Central memory CD4-positive, alpha-beta T cell (primary cell): Measurements from ENCODE around the gene ANP32B.
"Not testable (repeated sequence)": the region's sequence is repeated elsewhere in the genome, so short reads cannot be mapped to it uniquely, and the experiment has no call there.

Source experiments
- DNase-seq: peaks from one replicate; pipeline ENCODE4 v3.0.0; 2022

Gene ANP32B

DNA sequence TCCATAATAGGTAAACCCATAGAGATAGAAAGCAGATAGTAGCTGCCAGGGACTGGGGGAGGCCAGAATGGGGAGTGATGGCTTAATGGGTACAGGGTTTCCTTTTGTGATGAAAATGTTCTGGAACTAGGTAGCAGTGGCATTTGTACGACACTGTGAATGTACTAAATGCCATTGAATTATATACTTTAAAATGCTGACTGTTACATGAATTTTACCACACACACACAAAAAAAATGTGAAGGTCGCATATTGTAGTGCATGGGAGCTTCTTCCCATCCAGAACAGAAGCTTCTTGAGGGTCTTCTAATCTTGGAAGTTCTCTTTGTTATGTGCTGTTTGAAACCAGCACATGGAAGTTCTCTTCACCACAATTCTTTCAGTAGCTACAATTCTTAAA is 19.9 kb upstream of the ANP32B start:
- no peak for DNase-seq

DNA sequence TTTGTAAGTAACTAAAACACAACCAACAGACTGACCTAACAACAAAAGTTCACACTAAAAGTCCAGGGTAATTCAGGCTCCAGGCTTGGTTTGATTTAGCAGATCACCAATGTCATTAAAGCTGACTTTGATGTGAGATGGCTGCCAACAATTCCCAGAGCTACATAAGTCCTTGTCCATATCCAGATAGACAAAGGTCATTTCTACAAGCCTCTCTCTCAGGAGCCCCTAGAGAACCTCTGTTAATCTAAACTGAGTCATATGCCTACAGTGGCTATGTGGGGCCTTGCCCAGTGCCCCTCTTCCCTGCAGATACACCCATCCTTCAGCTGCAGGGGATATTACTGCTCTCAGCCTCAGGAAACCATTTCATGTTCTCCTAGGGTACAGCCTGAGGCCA is 18.2 kb upstream of the ANP32B start:
- no peak for DNase-seq

DNA sequence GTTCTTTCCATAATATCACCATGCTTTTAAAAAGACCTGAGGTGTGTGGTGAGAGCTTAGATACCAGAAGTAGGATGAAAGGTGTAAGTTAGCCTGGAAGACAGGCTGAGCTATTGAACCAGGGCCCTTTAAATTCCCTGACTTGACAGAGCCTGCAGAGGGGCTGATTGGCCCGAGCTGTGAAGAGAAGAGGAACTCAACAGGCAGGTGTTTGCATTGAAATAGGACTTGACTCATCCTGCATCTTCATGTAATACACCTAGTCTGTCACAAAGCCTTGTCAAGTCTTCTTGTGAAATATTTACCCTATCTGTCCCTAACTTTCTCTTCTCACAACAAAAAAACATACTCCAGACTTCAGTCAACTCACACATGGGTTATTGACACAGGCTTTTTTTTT is 16.6 kb upstream of the ANP32B start:
- no peak for DNase-seq

DNA sequence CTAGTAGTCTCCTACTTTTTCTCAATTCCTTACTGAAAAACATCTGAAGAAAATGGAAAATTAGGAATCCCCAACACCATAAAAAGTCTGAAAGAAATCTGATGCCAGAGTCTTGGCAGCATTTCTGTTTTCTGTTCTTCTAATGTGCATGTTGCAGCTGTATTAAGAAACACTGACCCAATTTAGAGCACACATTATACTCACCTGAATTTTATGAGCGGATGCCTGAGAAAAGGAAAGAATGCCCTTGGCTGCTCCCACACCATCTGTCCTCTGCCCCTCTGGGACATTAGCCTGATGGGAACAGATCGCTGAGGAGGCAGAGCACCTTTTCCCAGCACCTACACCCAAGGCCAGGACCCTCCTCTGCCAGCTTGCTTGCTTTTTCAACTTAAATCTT is 14.1 kb upstream of the ANP32B start:
- DNase-seq, result no peak

DNA sequence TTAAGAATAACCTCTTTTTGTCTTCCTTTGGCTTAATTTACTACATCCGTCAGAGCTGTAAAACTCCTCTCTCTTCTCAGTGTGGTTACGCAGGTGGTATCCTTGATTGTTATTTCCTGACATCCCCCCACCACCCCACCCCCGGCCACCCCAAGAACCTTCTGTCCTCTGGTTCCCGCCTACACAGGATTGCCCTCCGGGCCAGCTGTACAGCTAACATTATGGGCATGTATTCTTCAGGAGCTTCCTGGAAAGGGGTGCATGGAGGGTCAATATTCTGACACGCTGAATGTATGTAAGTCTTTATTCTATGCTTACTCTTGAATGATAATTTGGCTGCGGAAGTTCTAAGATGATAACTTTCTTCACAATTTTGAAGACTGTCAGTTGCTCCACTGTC is 13.0 kb upstream of the ANP32B start:
- no peak for DNase-seq

DNA sequence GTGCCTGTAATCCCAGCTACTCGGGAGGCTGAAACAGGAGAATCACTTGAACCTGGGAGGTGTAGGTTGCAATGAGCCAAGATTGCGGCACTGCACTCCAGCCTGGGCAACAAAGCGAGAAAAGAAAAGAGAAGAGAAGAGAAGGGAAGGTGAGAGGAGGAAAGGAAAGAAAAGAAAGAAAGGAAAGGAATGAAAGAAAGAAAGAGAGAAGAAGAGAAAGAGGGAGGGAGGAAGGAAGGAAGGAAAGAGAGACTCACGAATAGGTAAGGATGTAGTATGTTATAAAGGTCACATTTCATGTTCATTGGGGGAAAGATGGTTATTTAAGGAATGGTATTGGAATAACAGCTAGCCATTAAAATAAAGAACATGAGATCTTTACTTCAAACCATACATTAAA is 10.4 kb upstream of the ANP32B start:
- DNase-seq, result no peak

DNA sequence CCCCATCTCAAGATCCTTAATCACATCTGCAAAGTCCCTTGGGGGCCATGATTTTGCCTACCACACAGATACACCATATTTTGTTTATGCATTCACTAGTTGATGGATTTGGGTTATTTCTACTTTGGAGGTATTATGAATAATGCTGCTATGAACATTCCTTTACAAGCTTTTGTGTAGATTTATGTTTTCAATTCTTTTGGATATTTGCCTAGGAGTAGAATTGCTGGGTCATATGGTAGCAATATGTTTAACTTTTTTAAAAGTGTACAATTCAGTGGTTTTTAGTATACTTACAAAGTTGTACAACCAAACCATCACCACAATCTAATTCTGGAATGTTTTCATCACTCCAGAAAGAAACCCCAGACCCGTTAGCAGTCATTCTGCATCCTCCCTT is 7.8 kb upstream of the ANP32B start:
- DNase-seq, result no peak

DNA sequence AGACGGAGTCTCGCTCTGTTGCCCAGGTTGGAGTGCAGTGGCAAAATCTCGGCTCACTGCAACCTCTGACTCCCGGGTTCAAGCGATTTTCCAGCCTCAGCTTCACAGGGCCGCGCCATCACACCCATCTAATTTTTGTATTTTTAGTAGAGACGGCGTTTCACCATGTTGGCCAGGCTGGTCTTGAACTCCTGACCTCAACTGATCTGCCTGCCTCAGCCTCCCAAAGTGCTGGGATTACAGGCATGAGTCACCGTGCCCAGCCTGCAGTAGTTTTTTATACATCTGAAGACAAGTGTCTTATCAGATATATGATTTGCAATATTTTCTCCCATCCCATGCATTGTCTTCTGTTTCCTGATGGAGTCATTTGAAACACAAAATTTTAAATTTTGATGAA is 6.5 kb upstream of the ANP32B start:
- not testable (repeated sequence) for DNase-seq

DNA sequence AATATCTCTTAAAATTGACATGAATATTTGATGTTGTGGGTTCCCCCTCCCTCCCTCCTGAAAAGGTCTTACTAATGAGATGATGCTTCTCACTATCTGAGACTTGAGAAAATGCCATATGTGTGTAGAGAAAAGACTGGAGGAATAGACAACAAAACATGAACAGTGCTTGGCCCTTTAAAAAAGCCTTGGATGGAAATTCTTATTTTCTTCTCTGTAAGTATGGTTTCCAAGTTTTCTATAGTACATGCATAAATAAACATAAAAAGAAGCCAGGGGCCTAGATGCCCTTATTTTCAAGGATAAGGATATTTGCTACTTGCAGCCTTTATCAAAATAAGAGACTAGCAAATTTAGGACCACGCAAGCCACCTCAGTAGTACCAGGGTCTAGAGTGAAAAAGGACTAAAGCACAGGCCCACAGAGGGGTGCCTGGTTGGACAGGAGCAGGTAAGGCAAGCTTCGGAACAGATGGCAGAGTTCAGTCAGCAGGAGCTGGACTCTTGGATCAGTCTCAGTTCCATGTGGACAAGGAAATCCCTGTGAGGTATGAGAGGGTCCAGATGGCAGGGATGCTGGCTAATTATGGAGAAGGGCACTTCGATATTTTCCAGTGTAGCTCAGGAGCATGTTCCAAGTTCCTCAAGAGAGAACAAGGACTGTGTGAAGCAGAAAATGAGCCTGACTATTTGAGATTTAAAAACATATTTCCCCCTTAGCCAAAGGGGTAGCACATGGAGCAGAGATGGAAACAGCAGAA is 4.6 kb upstream of the ANP32B start:
- DNase-seq, result no peak

DNA sequence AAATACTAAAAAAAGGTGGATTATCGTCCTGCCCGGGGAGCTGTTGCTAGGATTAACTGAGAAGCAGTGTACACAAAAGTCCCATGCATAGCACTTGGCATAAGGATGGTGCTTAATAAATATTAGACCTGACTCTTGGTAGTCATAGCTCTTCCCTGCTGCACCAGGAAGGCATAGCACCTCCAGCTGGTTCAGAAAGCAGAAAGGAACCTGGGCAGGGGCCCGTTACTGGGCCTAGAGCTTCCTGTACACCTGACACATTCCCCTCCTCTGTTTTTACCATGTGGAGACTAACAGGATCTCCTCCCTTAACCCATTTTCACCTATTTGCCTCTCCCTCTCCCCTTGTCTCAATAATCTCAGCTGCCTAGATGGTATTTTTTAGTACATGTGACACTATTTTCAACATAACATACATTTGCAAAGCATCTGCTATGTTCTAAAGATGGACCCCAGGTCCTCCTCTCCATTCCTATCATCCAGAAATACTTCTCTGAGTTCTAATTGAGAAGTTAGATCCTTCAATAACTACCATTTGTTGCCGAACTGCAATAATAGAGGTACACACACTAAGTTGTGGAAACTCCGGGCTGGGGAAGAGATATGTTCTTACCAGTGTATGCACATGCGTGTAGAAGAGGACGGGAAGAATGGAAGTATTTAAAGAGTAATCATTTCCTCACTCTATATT is 3.2 kb upstream of the ANP32B start:
- no peak for DNase-seq

DNA sequence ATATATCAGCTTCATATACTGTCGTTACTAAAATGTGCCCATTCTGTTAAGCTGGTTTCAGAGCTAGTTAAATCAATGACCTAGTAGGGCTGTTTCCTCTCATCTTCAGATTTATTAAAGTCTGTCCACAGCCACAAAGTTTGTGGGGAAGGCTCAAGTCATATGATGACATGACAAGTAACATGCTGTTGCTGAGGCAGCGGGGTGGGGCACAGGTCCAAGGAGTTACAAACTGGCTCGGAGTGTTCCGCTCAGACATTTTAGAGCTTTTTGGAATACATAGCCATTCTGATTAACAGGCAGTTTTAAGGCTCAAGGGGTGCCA is 2.7 kb upstream of the ANP32B start:
- DNase-seq, result no peak

DNA sequence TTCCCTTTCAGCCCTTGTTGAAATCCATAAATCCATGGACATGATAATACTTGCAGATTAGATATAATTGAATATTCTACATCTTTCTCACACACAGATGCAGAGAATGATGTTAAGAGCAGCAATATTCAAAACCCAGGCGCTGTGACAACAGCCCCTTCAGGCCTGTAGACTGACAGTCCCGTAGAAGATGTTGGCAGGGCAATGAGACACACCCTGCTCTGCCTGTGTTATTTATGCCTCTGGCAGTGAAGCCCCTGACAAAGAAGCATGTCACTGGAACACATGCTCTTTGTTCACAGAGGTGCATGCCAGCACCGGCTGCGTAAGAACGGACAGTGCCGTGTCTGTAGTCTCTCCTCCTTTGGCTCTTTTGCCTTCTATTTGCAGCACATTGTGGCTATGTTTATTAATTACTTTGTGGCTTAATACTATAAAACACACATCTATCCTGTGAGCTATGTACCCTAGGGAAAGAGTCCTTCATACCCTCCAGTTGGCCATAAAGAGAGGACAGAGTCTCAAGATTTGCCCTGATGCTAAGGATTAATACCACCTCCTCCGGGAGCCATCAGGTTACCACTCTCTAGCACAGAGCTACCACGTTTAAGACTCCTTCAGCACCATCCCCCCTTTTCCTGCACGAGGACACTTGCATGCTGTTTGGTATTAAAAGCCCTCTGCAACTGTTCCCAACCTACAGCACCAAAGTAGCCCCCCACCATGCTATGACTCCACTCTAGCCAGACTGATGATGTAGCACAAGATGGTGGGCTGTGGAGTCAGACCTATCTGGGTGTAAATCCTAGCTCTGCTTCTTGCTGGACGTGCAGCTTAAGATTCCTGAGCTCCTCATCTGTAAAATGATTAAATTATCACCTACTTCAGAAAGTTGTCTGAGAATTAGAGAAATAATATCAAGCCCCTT is 2.0 kb upstream of the ANP32B start:
- DNase-seq, result no peak

DNA sequence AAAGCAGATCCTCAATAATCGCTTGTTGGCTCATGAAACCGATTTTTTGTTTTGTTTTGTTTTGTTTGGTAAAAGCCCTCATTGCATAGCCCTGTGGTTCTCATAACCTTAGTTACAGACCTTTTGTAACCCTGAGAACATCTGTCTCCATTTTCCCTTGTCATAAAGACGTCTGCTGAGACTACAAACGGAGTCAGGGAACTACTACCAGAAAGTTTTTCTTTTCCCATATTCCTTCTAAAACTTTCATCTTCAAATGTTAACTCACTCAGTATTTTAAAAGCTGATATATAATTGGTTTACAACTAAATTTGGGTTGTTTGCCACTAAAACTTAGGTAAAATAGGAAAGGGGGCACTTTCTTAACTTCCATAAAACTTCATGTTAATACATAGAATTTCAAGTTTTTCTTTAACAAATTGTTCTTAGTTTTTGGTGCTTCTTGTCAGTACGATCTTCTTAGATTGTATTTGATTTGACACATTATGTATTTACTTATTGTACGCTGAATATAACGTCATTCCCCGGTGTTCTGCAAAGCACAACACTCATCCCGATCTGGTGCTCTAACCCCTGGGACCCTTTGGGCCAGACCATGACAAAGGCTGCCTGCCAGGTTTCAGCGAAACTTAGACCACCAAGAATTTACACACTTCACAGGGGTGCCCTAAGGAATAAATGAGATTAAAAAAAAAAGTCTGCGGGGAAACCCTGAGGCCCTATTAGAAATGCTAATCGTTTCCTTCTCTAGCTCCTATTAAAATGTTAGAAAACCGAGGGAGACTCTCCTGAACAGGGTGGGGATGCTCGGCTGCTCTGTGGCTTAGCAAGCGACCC is 1.1 kb upstream of the ANP32B start:
- DNase-seq, result no peak

DNA sequence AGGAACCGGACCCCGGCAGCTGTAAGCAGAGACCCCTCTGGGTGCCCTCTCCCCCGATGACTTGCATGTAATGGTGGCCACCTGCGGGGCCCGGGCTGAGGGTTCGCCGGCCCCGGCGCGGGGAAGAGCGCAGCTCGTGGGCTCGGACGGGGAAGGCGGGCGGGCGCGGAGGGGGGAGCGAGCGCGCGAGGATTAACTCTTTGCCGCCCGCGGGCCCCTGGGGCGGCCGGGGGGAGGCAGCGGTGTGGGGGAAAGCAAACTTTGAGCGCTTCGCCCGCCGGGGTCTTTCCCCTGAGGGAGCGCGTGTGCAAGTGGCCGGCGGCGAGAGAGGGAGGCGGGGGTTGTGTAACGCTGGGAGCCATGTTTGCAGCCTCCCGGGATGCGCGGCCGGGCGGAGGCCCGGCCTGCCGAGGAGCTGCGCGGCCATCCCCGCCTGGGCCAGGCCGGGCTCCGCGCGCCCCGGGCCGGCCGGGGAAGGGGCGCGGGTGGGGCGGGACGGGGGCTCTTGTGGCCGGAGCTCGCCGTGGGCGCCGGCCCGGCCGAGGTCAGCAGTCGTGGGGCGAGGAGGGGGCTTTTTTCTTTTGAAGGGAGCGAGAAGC is 547 bp downstream of the ANP32B start:
- peak; percentile 66 for DNase-seq

DNA sequence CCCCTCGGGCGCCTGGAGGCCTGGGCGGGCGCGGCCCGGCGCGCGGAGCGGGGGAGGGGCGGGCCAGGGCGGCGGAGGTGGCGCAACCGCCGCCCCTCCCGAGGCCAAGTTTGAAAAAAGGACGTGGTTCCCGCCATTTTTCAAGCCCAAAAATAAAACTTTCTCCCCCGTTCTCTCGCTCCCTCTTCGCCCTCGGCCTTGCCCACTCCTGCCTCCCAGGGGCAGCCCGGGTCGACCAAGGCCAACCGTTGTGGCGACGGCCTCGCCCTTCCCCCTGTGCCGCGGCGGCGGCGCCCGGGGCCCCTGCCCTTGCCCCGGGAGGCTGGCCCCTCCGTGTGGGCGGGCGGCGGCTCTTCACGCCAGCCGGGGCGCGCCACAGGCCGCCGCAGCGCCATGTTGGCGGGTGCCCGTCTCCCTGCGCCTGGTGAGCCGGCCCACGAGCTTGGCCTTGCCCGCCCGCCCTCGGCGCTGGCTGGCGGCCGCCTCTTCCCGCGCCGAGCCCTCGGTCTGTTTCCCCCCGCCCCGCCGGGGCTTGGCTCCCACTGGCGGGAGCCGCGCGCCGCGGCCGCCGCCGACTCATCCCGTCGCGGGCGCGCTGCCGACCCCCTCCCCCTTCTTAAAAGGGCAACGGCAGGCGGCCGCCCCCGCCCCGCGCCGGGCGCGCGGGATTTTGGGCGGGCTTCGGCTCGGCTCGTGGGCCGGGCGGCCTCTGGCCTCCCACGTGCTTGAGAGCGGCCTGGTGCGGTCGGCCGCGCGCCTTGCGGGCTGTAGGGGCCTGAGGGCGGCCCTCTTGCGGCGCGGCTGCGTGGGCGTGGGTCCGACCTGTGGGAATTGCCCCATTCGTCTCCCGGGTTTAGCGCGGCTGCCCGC is 1.3 kb downstream of the ANP32B start:
- DNase-seq, result peak; percentile 80

DNA sequence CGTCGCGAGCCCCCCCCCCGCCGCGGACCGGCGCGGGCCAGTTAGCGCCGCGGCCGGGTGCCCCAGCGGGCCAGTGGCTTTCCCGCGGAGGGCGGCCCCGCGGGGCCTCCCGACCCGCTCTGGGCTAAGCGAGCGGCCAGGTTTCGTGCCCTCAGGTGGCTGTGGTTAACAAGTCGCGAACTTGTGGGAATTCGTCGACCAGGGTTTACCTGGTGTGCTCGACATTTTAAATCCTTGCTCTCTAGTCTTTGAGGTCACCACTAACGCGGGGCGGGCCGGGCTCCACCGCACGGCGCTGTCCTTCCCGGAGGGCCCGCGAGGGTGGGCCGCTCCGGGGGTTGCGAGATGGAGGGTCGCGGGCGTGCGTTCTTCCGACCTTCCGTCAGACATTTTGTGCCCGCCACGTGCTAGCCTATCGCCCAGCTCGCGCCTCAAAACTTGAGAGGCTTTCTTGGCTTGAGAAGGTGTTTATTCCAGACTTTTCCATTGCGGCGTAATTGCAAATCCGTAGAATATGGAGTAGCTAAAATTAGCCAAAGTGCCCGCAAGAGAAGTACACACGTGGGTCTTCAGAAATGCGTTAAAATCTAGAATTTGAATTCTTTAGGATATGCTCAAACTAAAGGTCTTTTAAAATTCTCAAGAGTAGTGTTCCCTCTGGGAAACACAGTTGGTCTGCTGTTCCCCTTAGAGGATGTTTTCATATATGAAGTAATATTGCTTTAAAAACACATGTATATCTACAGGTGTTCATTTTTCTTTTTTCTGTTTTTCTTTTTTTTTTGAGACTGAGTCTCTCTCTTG is 2.1 kb downstream of the ANP32B start:
- peak; percentile 53 for DNase-seq

DNA sequence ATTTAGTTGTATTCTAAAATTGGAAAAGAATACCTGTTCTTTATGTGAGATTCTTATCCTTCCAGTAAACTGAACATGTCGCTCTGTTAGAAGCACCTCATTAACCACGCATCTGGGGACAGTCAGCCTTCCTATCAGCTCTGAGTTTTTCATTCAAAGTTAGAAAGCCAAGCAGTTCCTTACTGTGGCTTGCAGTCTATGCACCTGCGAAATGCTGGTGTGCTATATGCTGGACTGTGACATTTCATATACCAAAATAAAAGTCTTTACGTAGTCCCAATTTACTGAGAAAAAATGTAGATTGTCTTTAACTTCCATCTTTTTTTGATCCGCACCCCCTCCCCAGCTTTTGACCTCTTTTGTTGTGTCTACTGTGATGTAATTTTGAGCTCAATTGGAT is 4.3 kb downstream of the ANP32B start:
- DNase-seq, result no peak

DNA sequence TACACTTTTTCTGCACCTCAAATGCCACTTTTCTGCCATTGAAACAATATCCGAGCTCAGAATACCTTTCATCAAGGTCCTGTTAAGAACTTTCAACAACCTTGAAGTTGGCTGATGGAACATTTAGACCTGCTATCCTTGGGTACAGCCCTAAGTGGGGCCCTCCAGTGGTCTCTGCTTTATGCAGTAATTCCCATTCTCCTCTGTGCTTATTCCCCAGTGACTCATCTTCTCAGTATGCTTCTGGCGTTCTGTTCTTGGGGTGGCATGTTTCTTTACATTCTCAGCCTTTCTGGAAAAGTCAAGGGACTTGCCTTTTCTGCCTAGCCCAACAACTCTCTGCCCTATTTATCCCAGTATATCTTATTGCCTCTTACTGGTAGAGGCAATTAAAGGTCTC is 7.1 kb downstream of the ANP32B start:
- DNase-seq, result no peak

DNA sequence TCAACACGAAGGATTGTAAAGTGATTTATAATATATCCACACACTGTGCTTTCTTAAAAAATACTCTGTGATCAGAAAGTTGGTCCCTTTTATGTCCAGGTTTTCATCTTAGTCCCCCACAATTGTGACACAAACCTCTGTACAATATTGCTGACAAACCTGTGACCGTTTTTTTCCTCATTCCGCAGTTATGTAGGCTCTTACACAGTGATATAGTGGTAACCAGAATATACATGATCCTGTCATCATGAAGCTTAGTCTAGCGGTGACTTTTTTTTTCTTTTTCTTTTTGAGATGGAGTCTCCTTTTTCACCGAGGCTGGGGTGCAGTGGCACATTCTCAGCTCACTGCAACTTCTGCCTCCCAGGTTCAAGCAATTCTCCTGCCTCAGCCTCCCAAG is 8.7 kb downstream of the ANP32B start:
- DNase-seq, result no peak

DNA sequence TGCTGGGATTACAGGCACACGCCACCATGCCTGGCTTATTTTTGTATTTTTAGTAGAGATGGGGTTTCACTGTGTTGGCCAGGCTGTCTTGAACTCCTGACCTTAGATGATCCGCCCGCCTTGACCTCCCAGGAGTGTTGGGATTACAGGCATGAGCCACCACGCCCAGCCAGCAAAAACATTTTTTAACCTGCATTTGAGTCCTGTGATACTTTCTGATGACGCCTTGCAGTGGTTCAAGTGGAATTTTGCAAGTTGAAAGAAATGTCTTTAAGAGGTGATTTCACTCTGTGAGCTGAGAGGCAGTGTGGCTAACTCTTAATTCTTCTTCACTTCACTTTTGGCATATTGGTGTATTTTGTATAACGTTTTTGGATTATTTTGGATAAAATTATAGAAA is 9.1 kb downstream of the ANP32B start:
- DNase-seq, result no peak

DNA sequence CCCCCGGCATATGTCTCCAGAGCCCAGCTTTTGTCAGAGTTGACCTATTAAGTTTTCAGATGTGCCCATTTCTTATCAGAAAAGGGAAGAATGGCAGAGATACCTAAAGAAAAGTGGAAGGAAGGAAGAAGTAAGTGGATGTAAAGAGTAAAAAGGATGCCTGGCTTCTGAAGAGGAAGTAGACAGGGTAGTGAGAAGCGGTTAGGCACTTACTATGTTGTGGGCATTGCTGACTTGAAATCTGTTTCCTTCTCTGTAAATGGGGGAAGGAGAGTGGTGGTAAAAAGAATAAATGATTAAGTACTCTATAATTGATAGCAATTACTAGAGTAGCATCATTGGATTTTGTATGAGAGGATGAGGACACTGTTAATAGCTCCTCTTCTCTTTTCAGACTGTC is 9.9 kb downstream of the ANP32B start:
- DNase-seq, result peak; percentile 14
